B cell (primary cell): ENCODE results near the gene MCRS1. TPM values are rescaled to one million over a fixed set of nuclear protein-coding genes. Genes with fewer than 3 reads are reported as not detected.

Experiments
- ATAC-seq: fragments of 200-7000 bp; cut with Tn5 transposase; one replicate; pipeline ENCODE4 v1.10.0; 2021; ENCODE audit warnings: low read depth, mild to moderate bottlenecking, moderate number of reproducible peaks, moderate library complexity
- CTCF ChIA-PET: fragments of 350-600 bp; sonication (Branson Sonifier 250); formaldehyde crosslinking; loops from one replicate; lab custom pipeline; 2021; ENCODE audit warnings: antibody characterized with exemption, inconsistent platforms; lab: Charles Lee
- POLR2A ChIA-PET: fragments of 350-600 bp; sonication (Branson Sonifier 250); formaldehyde crosslinking; loops from one replicate; lab custom pipeline; 2021; ENCODE audit warnings: antibody characterized with exemption; lab: Charles Lee
- DNase-seq: peaks from one replicate; pipeline ENCODE4 v3.0.0; 2013
- H2AFZ ChIP-seq: 2 replicates; pipeline ENCODE4 v1.6.1; 2012; ENCODE audit warnings: mild to moderate bottlenecking, low read depth, low read length; ENCODE audit not compliant: insufficient read depth, poor library complexity, severe bottlenecking
- H3K27ac ChIP-seq, 2 donors: 1 replicate in 1 of 2; 2 replicates in 1 of 2; pipeline ENCODE4 v1.5.1; 2012 to 2013; ENCODE audit warnings: low read length in 2 of 2, mild to moderate bottlenecking in 2 of 2, moderate library complexity in 1 of 2
- H3K27me3 ChIP-seq, 4 experiments: fragments of 200-600 bp in 1 of 4; sonication (generic) in 1 of 4; replicated peaks in 1 of 4; 1 replicate in 2 of 4; 2 replicates in 2 of 4; pipeline versions ENCODE4 v1.6.1 to v1.7.0; 2013 to 2016; ENCODE audit warnings: low read length in 3 of 4, mild to moderate bottlenecking in 2 of 4, mixed read lengths in 1 of 4, moderate library complexity in 1 of 4; ENCODE audit not compliant: insufficient read depth in 4 of 4, control insufficient read depth in 3 of 4; ENCODE audit errors: control extremely low read depth in 1 of 4
- H3K36me3 ChIP-seq, 2 experiments: replicated peaks in 1 of 2; 1 replicate in 1 of 2; 2 replicates in 1 of 2; pipeline versions ENCODE4 v1.6.1 to v1.7.1; 2013; ENCODE audit warnings: low read length in 1 of 2; ENCODE audit not compliant: insufficient read depth in 2 of 2, control insufficient read depth in 1 of 2; ENCODE audit errors: control extremely low read depth in 1 of 2, extremely low read depth in 1 of 2
- H3K4me1 ChIP-seq, 2 donors: fragments of 200-600 bp in 1 of 2; sonication (generic) in 1 of 2; 1 replicate in 1 of 2; 2 replicates in 1 of 2; pipeline versions ENCODE4 v1.5.1 to v1.6.1; 2013 to 2017; ENCODE audit warnings: low read length in 2 of 2; ENCODE audit not compliant: control insufficient read depth in 2 of 2, insufficient read depth in 2 of 2
- H3K4me2 ChIP-seq: replicated peaks from 2 replicates; pipeline ENCODE3; 2012; ENCODE audit warnings: mild to moderate bottlenecking, low read depth, low read length; ENCODE audit not compliant: poor library complexity, severe bottlenecking
- H3K4me3 ChIP-seq, 5 experiments: fragments of 200-600 bp in 1 of 5; sonication (generic) in 1 of 5; 1 replicate in 3 of 5; 2 replicates in 2 of 5; pipeline versions ENCODE4 v1.5.1 to v1.7.0; 2011 to 2016; ENCODE audit warnings: low read length in 4 of 5, mild to moderate bottlenecking in 4 of 5, low read depth in 2 of 5, control low read depth in 1 of 5, moderate library complexity in 1 of 5; ENCODE audit not compliant: insufficient read depth in 1 of 5; ENCODE audit errors: control extremely low read depth in 1 of 5, extremely low read depth in 1 of 5
- H3K79me2 ChIP-seq: fragments of 200-600 bp; sonication (generic); one replicate; pipeline ENCODE4 v1.6.0; 2016; ENCODE audit warnings: low read length; ENCODE audit not compliant: control insufficient read depth, insufficient read depth
- H3K9ac ChIP-seq: fragments of 200-600 bp; sonication (generic); 2 replicates; pipeline ENCODE4 v1.6.1; 2017; ENCODE audit warnings: mild to moderate bottlenecking, low read length, moderate library complexity
- H3K9me3 ChIP-seq, 3 donors: one replicate each; pipeline versions ENCODE4 v1.6.1 to v1.7.1; 2013; ENCODE audit warnings: low read length in 2 of 3; ENCODE audit not compliant: control insufficient read depth in 2 of 3, insufficient read depth in 1 of 3; ENCODE audit errors: control extremely low read depth in 1 of 3
- H4K20me1 ChIP-seq: 2 replicates; pipeline ENCODE4 v1.6.0; 2012; ENCODE audit warnings: mild to moderate bottlenecking, low read length; ENCODE audit not compliant: insufficient read depth, control insufficient read depth, poor library complexity, severe bottlenecking
- H3K27ac Mint-ChIP-seq: one replicate; pipeline ENCODE4 v1.8.0; 2021; ENCODE audit warnings: mixed read lengths
- H3K27me3 Mint-ChIP-seq: one replicate; pipeline ENCODE4 v1.8.0; 2021; ENCODE audit warnings: mixed read lengths
- H3K4me1 Mint-ChIP-seq: one replicate; pipeline ENCODE4 v1.8.0; 2021; ENCODE audit warnings: mixed read lengths
- H3K4me3 Mint-ChIP-seq: one replicate; pipeline ENCODE4 v1.8.0; 2021; ENCODE audit warnings: mixed read lengths
- H3K9me3 Mint-ChIP-seq: one replicate; pipeline ENCODE4 v1.8.0; 2022; ENCODE audit warnings: mixed read lengths; ENCODE audit not compliant: insufficient read depth
- EZH2 ChIP-seq: IDR thresholded peaks from 2 replicates; pipeline ENCODE4 v1.6.1; 2012; ENCODE audit warnings: borderline replicate concordance, low read depth, mild to moderate bottlenecking, moderate library complexity, low read length; ENCODE audit not compliant: insufficient read depth, poor library complexity, severe bottlenecking
- WGBS: methylation state at CpG from one replicate; pipeline ENCODE4 v1.1.5; 2013; ENCODE audit warnings: missing lambda C conversion rate; ENCODE audit not compliant: insufficient coverage; 5-methylcytosine and 5-hydroxymethylcytosine counted together
- intact Hi-C: fragments of 100-400 bp; cut with micrococcal nuclease; formaldehyde crosslinking; loops from one replicate; pipeline ENCODE4 v1.10.0; 2022
- polyA plus RNA-seq: library from polyadenylated mRNA; depleted of rRNA; stranded (reverse); fragments of >200 nt; gene quantifications from 2 replicates; pipeline ENCODE4 v1.2.3, GENCODE V29; 2012
- total RNA-seq, 2 donors: library from RNA; stranded (reverse); fragments of 120-200 nt in 1 of 2; gene quantifications; 1 replicate in 1 of 2; 2 replicates in 1 of 2; pipeline versions ENCODE4 v1.2.3 to v1.2.4, GENCODE V29; 2013 to 2022
- TF ChIP-seq, protein P1 (sequence below): fragments of 200-600 bp; IDR thresholded peaks from one replicate; pipeline ENCODE4 v1.8.0; 2022; ENCODE audit warnings: antibody characterized with exemption, mild to moderate bottlenecking

Gene MCRS1
- total and polyA plus RNA-seq, 2 donors (not counting 1 experiment from before 2014, with no cell fraction given): 81.1 to 107 TPM

GRCh38 chr12:49518914-49519573, 48.9 kb downstream of the MCRS1 start:
- CTCF ChIA-PET: interaction anchor here (0.6 to 15.7 kb wide), 3 partner anchors 10 to 163 kb away, joined by 4 to 729 read pairs (median 5); partner anchors contain the start of genes DNAJC22 and SPATS2
- POLR2A ChIA-PET: no interaction called here
- H4K20me1 ChIP-seq: no peaks in the 10 kb centered on the region
- peaks cover 3 to 10% of the 10 kb centered on the region in 2 donors for H3K4me1 ChIP-seq
- ATAC-seq (no peak), DNase-seq (no peak)
- WGBS: 100% methylated on average over 1 of the region's 2 CpGs
- H3K9ac ChIP-seq: no peak overlapping the region
- H3K4me2 ChIP-seq: no peak overlapping the region
- no peaks in the 10 kb centered on the region for H3K27me3 ChIP-seq
- Mint-ChIP-seq H3K4me1 (peaks cover 12% of the 10 kb centered on the region), H3K9me3 (no peaks in the 10 kb centered on the region), H3K27me3 (no peaks in the 10 kb centered on the region), H3K27ac (no peak overlapping the region), H3K4me3 (no peak overlapping the region)
- TF ChIP-seq, protein P1, sequence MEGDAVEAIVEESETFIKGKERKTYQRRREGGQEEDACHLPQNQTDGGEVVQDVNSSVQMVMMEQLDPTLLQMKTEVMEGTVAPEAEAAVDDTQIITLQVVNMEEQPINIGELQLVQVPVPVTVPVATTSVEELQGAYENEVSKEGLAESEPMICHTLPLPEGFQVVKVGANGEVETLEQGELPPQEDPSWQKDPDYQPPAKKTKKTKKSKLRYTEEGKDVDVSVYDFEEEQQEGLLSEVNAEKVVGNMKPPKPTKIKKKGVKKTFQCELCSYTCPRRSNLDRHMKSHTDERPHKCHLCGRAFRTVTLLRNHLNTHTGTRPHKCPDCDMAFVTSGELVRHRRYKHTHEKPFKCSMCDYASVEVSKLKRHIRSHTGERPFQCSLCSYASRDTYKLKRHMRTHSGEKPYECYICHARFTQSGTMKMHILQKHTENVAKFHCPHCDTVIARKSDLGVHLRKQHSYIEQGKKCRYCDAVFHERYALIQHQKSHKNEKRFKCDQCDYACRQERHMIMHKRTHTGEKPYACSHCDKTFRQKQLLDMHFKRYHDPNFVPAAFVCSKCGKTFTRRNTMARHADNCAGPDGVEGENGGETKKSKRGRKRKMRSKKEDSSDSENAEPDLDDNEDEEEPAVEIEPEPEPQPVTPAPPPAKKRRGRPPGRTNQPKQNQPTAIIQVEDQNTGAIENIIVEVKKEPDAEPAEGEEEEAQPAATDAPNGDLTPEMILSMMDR: no peak
- no peak for TF ChIP-seq EZH2
- no peaks in the 10 kb centered on the region for H3K79me2 ChIP-seq
- peaks cover 0 to 3% of the 10 kb centered on the region in 2 experiments for H3K36me3 ChIP-seq
- intact Hi-C loops: no loop called here
- no peak overlapping the region for H2AFZ ChIP-seq
- no peak overlapping the region for H3K4me3 ChIP-seq
- H3K9me3 ChIP-seq: no peaks in the 10 kb centered on the region
- H3K27ac ChIP-seq: no peak overlapping the region

DNA sequence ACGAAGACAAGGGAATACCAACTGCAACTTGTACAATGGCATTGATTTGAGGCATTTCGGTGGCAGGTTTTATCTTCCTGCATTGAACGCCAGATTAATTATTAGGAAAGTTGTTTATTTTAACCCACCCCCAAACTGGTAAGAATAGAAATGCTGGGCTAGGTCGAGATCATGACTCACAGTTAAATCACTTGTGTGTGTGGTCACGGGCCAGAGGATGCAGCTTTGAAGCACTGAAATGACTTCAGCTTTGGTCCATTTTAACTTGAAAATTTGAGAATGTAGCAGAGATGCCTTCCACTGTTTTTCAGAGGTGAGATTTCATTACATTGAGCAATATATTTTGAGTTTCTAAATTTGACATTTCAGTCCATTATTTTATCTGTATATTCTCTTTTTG, 52.7 kb downstream of the MCRS1 start:
- ChIA-PET CTCF (interaction anchor here (0.7 to 15.7 kb wide), 15 partner anchors 10 to 226 kb away, joined by 3 to 729 read pairs (median 7); partner anchors contain the start of genes DNAJC22, SPATS2 and TROAP), POLR2A (no interaction called here)
- H3K4me1 ChIP-seq: no peaks in the 10 kb centered on the region
- no peaks in the 10 kb centered on the region for H3K79me2 ChIP-seq
- H3K27me3 ChIP-seq: no peaks in the 10 kb centered on the region
- H3K9me3 ChIP-seq: no peaks in the 10 kb centered on the region
- no peak overlapping the region for H3K27ac ChIP-seq
- H3K9ac ChIP-seq: no peak overlapping the region
- DNase-seq: no peak
- H3K4me2 ChIP-seq: no peak overlapping the region
- intact Hi-C loops: no loop called here
- 100% methylated on average over 1 of the region's 5 CpGs for WGBS
- no peak for ATAC-seq
- H3K27ac Mint-ChIP-seq: no peak overlapping the region
- no peaks in the 10 kb centered on the region for H3K36me3 ChIP-seq
- no peaks in the 10 kb centered on the region for H3K4me1 Mint-ChIP-seq
- TF ChIP-seq, protein P1: no peak
- no peak for TF ChIP-seq EZH2
- H3K4me3 Mint-ChIP-seq: no peak overlapping the region
- H4K20me1 ChIP-seq: no peaks in the 10 kb centered on the region
- no peak overlapping the region for H3K4me3 ChIP-seq
- no peaks in the 10 kb centered on the region for H3K27me3 Mint-ChIP-seq
- no peaks in the 10 kb centered on the region for H3K9me3 Mint-ChIP-seq
- H2AFZ ChIP-seq: no peak overlapping the region
